ENCODE data around the gene ARPC5. TPM values are rescaled to one million over a fixed set of nuclear protein-coding genes. Genes with fewer than 3 reads are reported as not detected.
"Not testable (repeated sequence)": the region's sequence is repeated elsewhere in the genome, so short reads cannot be mapped to it uniquely, and the experiment has no call there.

The ARPC5 gene
- total RNA-seq, 4 donors from 2014 or later: 70.5 to 158 (median 95.7) TPM

- intact Hi-C loops (cut with DNase I): loop anchor here (5.0 kb wide), 1 partner anchor 150 kb away; the partner anchor contains the start of gene SMG7
- no peaks in the 10 kb centered on the region for H3K27me3 ChIP-seq
- 81 to 84% methylated on average over 1 of the region's 1 CpG for WGBS, 2 donors
- peaks cover 10 to 14% of the 10 kb centered on the region in 2 donors for H3K4me1 ChIP-seq
- no peaks in the 10 kb centered on the region for H3K9me3 ChIP-seq
- no peak for TF ChIP-seq POLR2A (IDR thresholded peaks at IDR 0.05)
- TF ChIP-seq, protein P1, sequence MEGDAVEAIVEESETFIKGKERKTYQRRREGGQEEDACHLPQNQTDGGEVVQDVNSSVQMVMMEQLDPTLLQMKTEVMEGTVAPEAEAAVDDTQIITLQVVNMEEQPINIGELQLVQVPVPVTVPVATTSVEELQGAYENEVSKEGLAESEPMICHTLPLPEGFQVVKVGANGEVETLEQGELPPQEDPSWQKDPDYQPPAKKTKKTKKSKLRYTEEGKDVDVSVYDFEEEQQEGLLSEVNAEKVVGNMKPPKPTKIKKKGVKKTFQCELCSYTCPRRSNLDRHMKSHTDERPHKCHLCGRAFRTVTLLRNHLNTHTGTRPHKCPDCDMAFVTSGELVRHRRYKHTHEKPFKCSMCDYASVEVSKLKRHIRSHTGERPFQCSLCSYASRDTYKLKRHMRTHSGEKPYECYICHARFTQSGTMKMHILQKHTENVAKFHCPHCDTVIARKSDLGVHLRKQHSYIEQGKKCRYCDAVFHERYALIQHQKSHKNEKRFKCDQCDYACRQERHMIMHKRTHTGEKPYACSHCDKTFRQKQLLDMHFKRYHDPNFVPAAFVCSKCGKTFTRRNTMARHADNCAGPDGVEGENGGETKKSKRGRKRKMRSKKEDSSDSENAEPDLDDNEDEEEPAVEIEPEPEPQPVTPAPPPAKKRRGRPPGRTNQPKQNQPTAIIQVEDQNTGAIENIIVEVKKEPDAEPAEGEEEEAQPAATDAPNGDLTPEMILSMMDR (IDR thresholded peaks at IDR 0.05): no peak
- H3K36me3 ChIP-seq: no peaks in the 10 kb centered on the region
- H3K4me3 ChIP-seq (replicated peaks in 1 of 3): no peak overlapping the region
- DNase-seq: no peak
- no peak overlapping the region for H3K27ac ChIP-seq
Observed at GRCh38 chr1:183622013-183622412, 13.6 kb downstream of the ARPC5 start.

DNA sequence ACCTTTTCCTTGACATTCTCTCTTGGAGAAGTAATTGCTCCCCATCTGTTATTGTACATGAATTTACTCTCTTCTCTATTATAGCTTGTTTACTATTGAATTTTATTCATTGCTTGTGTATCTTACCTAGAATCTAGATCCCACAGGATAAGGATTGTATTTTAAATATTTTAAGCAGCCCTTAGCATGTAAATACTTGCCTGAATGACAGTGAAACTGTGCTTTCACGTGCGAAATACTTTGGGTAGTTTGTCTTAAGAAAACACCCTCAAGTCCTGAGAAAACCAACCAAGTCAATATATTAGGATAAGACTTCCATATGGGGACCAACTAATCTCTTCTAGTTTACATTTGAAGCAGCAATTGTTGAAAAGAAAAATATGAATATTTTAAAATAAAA, 15.3 kb downstream of the ARPC5 start:
- WGBS, 2 donors: 80 to 82% methylated on average over 2 of the region's 2 CpGs
- intact Hi-C loops (cut with DNase I): loop anchor here (5.0 kb wide), 1 partner anchor 148 kb away; the partner anchor contains the start of gene SMG7
- Histone ChIP-seq H3K4me1 (no peaks in the 10 kb centered on the region), H3K36me3 (no peaks in the 10 kb centered on the region), H3K9me3 (no peaks in the 10 kb centered on the region), H3K4me3 (replicated peaks in 1 of 3) (no peak overlapping the region), H3K27ac (no peak overlapping the region), H3K27me3 (no peaks in the 10 kb centered on the region)
- DNase-seq: no peak
- no peak for TF ChIP-seq POLR2A (IDR thresholded peaks at IDR 0.05)
- TF ChIP-seq, protein P1 (IDR thresholded peaks at IDR 0.05): no peak

DNA sequence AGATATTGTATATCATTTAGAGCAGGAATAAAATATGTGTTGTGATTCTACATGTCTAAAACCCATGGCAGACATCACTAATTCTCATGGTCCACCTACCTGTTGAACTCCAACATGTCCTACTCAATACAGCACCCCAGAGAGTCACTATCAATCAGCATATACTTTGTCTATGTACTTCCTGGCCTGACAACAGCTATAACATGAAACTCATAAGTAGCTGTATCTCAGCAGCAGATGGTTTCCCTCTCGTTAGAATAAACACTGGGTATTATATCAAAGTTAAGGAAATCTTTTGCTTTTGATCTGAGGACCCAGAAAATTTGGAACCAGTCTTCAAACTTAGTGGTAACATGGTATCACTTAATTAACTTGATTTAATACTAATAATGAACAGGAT, 15.8 kb downstream of the ARPC5 start:
- TF ChIP-seq POLR2A (IDR thresholded peaks at IDR 0.05): no peak
- TF ChIP-seq, protein P1 (IDR thresholded peaks at IDR 0.05): no peak
- H3K9me3 ChIP-seq: no peaks in the 10 kb centered on the region
- no peaks in the 10 kb centered on the region for H3K4me1 ChIP-seq
- no peak overlapping the region for H3K4me3 ChIP-seq (replicated peaks in 1 of 3)
- H3K27ac ChIP-seq: no peak overlapping the region
- no peaks in the 10 kb centered on the region for H3K36me3 ChIP-seq
- no peaks in the 10 kb centered on the region for H3K27me3 ChIP-seq
- intact Hi-C loops (cut with DNase I): loop anchor here (5.0 kb wide), 1 partner anchor 147 kb away; the partner anchor contains the start of gene SMG7
- DNase-seq: no peak
- 89 to 97% methylated on average over 1 of the region's 1 CpG for WGBS, 2 donors

GRCh38 chr1:183618202-183618601, 17.4 kb downstream of the ARPC5 start:
- H3K4me3 ChIP-seq (replicated peaks in 1 of 3); H3K9me3 ChIP-seq; DNase-seq; H3K4me1 ChIP-seq; H3K27ac ChIP-seq; H3K36me3 ChIP-seq; intact Hi-C loops (cut with DNase I); H3K27me3 ChIP-seq: not testable (repeated sequence)
- 86 to 92% methylated on average over 5 of the region's 5 CpGs for whole genome bisulfite sequencing, 2 donors

DNA sequence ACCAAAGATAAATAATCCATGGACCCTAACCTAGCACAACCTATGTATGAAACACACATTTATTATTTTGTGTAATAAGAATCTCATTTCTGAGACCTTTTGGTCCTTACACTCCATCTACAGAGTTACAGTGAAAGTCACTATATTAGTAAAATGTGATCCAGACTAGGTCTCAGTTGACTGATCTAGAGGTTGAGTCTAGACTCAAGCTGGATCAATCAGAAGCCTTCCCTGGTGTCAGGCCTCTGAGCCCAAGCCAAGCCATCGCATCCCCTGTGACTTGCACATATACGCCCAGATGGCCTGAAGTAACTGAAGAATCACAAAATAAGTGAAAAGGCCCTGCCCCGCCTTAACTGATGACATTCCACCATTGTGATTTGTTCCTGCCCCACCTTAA, 22.6 kb downstream of the ARPC5 start:
- intact Hi-C loops (cut with DNase I); H3K27ac ChIP-seq; H3K9me3 ChIP-seq; H3K27me3 ChIP-seq; H3K36me3 ChIP-seq; H3K4me1 ChIP-seq; H3K4me3 ChIP-seq (replicated peaks in 1 of 3); DNase-seq: not testable (repeated sequence)
- WGBS, 2 donors: 86 to 97% methylated on average over 3 of the region's 3 CpGs

DNA sequence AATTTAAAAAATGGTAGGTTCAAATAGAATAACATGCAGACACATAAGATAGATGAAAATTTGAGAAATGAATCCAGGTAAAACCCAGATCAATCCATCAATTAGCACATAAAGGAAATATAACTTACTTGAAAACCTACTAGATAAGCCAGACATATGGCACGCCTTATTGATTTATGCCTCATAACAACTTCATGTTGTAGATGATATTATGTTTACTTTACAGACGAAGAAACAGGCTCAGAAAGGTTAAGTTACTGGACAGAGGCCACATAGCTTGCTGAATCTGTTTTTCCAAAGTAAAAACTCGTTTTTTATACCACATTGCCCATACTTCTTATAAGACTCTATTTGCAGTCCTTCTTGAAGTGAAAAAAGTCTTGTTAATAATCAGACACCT, 23.2 kb downstream of the ARPC5 start:
- no peak for DNase-seq
- 75 to 89% methylated on average over 3 of the region's 3 CpGs for WGBS, 2 donors
- TF ChIP-seq POLR2A (IDR thresholded peaks at IDR 0.05): no peak
- TF ChIP-seq, protein P1 (IDR thresholded peaks at IDR 0.05): no peak

More for the DNA sequence above, 23.2 kb downstream of the ARPC5 start:
- Histone ChIP-seq H3K4me1 (peaks cover 0 to 8% of the 10 kb centered on the region in 2 donors), H3K4me3 (replicated peaks in 1 of 3) (no peak overlapping the region), H3K9me3 (no peaks in the 10 kb centered on the region), H3K27ac (no peak overlapping the region), H3K27me3 (no peaks in the 10 kb centered on the region), H3K36me3 (no peaks in the 10 kb centered on the region)
- intact Hi-C loops (cut with DNase I): no loop called here

Data from thyroid gland (tissue), 4 donors.